SJCRH30 (cell line): ENCODE measurements around the gene PYGO1. TPM values are rescaled to one million over a fixed set of nuclear protein-coding genes. Genes with fewer than 3 reads are reported as not detected.
A peak's percentile ranks its signal among the peaks of the same experiment; 100 is the strongest.

Source experiments
- DNase-seq, 2 experiments: peaks; one replicate each; pipeline ENCODE4 v3.0.0-alpha.2; 2015 to 2020
- H3K27ac ChIP-seq: fragments of 250-450 bp; sonication (Bioruptor Pico); 2 replicates; pipeline ENCODE4 v1.5.1; 2020; ENCODE audit warnings: mild to moderate bottlenecking, moderate library complexity
- H3K27me3 ChIP-seq: fragments of 250-450 bp; sonication (Bioruptor Pico); 2 replicates; pipeline ENCODE4 v1.5.1; 2020; ENCODE audit warnings: mild to moderate bottlenecking, moderate library complexity
- H3K36me3 ChIP-seq: fragments of 250-450 bp; sonication (Bioruptor Pico); 2 replicates; pipeline ENCODE4 v1.5.1; 2020; ENCODE audit warnings: mild to moderate bottlenecking, moderate library complexity
- H3K4me1 ChIP-seq: fragments of 250-450 bp; sonication (Bioruptor Pico); 2 replicates; pipeline ENCODE4 v1.5.1; 2020; ENCODE audit warnings: mild to moderate bottlenecking, moderate library complexity
- H3K4me3 ChIP-seq: fragments of 250-450 bp; sonication (Bioruptor Pico); 2 replicates; pipeline ENCODE4 v1.5.1; 2020; ENCODE audit warnings: mild to moderate bottlenecking, moderate library complexity
- H3K9me3 ChIP-seq: fragments of 250-450 bp; sonication (Bioruptor Pico); replicated peaks from 2 replicates; pipeline ENCODE4 v1.5.1; 2020; ENCODE audit warnings: mild to moderate bottlenecking, moderate library complexity
- total RNA-seq: library from RNA; depleted of rRNA; stranded (reverse); fragments of >200 nt; shearing (Covaris generic); gene quantifications from 2 replicates; pipeline ENCODE4 v1.2.3, GENCODE V29; 2014

The PYGO1 gene
- total RNA-seq, 1 experiment from 2014 or later, result 24.3 TPM

DNA sequence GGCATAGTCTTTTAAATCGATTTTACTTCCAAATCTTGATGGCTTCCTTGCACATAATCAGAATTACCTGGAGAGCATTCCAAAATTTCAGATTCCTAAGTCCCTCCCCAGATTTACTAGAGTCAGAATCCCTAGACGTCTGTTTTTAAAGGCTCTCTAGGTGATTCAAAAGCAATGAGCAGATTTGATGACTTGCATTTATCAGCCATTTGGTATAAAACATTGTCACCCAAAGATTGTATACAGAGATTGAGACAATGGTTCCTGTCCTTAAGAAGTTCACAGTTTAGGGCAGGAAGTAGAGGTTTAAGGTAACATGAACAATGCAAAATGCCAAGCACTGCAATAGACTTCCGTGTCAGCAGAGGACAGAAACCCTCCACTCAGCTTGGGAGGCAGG lies 2.6 kb upstream of the PYGO1 start:
- Histone ChIP-seq H3K36me3 (0 out of 2 replicates have a peak, but pooled peaks cover 2% of the 10 kb centered on the region), H3K27me3 (no peaks in the 10 kb centered on the region), H3K4me1 (no peaks in the 10 kb centered on the region), H3K27ac (no peak overlapping the region), H3K4me3 (no peak overlapping the region), H3K9me3 (no peaks in the 10 kb centered on the region)
- DNase-seq, result no peak

DNA sequence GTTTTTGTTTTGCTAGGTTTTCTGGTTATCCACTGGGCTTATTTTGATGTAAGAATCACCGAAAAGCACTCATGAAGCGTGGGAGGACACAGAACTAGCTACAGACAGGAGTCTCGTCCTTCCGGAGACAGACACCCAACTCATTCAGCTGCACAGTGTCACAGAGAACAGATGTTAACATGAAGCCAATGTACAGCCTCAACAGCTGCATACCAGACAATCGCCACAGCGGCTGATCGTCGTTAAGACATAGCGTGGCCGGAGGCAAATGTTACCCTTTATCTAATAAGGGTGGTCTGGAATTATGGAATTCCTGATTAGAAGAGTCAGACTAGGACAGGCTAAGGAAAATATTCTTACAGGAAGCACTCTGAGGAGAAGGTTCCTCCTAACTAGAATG lies 1.1 kb upstream of the PYGO1 start:
- H3K9me3 ChIP-seq, result no peaks in the 10 kb centered on the region
- no peaks in the 10 kb centered on the region for H3K27me3 ChIP-seq
- H3K4me3 ChIP-seq, result peak overlapping the region; percentile 86
- H3K4me1 ChIP-seq, result no peaks in the 10 kb centered on the region
- H3K36me3 ChIP-seq, result 0 out of 2 replicates have a peak, but pooled peaks cover 2% of the 10 kb centered on the region
- DNase-seq, result peak; percentile 78 to 86
- H3K27ac ChIP-seq, result peak overlapping the region; percentile 92

DNA sequence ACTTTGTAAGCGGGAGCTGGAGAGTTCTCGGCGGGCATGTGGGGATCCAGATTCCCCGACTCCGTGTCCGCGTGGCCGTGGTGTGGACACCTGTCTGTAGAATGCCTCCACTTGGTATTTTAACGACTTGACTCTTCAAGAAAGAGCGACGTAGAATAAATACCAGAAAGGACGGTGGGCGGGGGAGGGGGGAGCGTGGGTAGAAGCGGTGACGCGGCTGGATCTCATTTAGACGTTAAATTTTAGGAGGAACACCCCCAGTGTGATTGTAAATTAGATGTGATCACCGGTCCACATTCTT lies 620 bp upstream of the PYGO1 start:
- Histone ChIP-seq H3K36me3 (0 out of 2 replicates have a peak, but pooled peaks cover 2% of the 10 kb centered on the region), H3K27ac (peak overlapping the region; percentile 92), H3K9me3 (no peaks in the 10 kb centered on the region), H3K27me3 (no peaks in the 10 kb centered on the region), H3K4me3 (peak overlapping the region; percentile 86), H3K4me1 (no peaks in the 10 kb centered on the region)
- DNase-seq, result no peak

DNA sequence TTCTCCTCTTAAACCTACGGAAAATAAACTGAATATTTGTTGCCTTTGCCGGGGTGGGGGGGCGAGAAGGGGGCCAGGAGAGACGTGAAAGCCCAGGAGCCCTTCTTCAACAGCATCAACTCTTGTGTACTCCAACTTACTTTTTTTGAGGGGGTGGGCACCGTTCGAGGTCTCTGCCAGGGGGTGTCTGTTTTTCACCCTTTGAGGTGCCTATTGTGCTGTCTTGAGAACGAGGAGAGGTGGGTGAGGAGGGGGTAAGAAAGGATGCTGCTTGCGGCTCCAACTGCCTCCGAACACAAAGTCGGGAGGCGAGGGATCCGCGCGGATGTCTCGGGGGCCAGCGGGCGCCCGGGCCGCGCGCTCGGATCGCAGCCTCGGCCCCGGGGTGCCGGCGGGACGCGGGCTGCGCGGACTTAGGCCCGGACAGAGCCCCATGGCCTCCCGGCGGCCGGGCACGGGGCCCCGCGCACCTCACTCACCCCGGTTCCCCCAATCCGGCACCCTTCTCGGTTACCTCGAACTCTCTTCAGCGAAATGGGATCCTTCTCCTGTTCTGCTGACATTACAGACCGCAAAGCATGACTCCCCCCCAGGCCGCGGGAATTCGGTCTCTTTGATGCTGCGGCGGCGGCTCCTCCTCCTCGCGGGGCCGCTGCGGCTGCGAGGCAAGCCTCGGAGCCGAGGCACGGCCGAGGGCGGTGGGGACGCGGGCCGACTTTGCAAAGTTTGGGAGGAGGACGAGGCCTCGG lies 650 bp downstream of the PYGO1 start:
- Histone ChIP-seq H3K27ac (peak overlapping the region; percentile 72), H3K36me3 (peaks cover 2% of the 10 kb centered on the region; the same call in 1 of the 2 replicates), H3K4me1 (no peaks in the 10 kb centered on the region), H3K4me3 (peak overlapping the region; percentile 86), H3K9me3 (no peaks in the 10 kb centered on the region), H3K27me3 (no peaks in the 10 kb centered on the region)
- peak; percentile 70 to 71 for DNase-seq

DNA sequence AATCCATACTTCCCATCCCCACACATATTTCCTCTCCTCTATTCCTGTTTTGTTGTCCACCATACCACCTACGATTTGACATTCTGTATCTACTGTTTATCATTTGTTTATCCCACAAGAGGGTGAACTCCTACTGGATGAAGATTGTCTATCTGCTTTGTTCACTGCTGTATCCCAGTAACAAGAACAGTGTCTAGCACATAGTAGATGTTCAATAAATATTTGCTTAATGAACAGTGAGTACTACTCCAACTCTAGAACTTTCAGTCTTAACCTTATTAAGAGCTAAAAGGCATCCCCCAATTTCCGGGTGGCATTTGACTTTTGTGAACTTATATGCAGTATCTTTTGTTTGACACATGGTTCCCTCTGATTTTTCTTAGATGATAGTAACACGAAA lies 1.3 kb downstream of the PYGO1 start:
- Histone ChIP-seq H3K27ac (no peak overlapping the region), H3K4me3 (peak overlapping the region; percentile 86), H3K36me3 (peaks cover 2% of the 10 kb centered on the region; the same call in 1 of the 2 replicates), H3K9me3 (no peaks in the 10 kb centered on the region), H3K4me1 (no peaks in the 10 kb centered on the region), H3K27me3 (no peaks in the 10 kb centered on the region)
- DNase-seq, result peak in 1 of 2 experiments; percentile 16

DNA sequence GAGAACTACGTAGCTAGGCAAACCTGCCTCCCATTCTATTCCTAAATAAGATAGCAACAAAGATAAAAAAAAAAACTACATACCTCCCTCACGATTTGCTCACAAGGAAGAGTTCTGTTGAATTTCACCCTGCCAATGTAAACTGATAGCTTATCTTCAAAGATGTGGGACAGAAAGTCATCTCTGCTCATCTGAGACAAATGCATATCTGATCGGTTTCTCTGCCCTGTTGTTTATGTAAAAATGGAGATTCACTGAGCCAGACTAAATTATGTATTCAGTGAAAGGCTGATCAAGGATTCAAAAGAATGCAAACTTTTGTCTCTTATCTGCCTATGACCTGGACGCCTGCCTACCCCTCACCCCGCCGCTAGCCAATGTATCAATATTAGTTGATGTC lies 11.2 kb downstream of the PYGO1 start:
- H3K4me3 ChIP-seq, result no peak overlapping the region
- no peaks in the 10 kb centered on the region; the same call in 1 of the 2 replicates for H3K4me1 ChIP-seq
- no peak for DNase-seq
- H3K27ac ChIP-seq, result no peak overlapping the region
- H3K9me3 ChIP-seq, result no peaks in the 10 kb centered on the region
- peaks cover 9% of the 10 kb centered on the region for H3K36me3 ChIP-seq
- no peaks in the 10 kb centered on the region for H3K27me3 ChIP-seq

DNA sequence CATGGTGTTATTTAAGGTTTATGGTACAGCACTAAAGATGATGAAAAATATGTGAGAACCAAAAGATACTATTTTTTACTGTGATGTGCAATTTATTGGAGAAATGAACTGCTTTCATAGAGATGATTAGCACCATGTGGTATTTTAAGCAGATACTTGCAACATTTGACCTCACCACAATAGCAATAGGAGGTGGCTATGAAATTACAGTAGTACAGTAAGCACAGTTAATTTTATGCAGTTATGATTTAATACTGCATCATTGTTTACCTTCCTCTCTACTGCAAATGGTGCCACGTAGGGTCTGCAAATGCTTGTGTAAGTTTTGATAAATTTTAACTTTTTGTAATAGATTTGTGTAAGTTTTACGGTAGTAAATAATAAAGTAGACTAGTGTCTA lies 14.0 kb downstream of the PYGO1 start:
- Histone ChIP-seq H3K9me3 (0 out of 2 replicates have a peak, but pooled peaks cover 3% of the 10 kb centered on the region), H3K36me3 (peaks cover 4% of the 10 kb centered on the region; the same call in 1 of the 2 replicates), H3K4me1 (no peaks in the 10 kb centered on the region; the same call in 1 of the 2 replicates), H3K27me3 (no peaks in the 10 kb centered on the region), H3K4me3 (no peak overlapping the region), H3K27ac (no peak overlapping the region)
- no peak for DNase-seq

DNA sequence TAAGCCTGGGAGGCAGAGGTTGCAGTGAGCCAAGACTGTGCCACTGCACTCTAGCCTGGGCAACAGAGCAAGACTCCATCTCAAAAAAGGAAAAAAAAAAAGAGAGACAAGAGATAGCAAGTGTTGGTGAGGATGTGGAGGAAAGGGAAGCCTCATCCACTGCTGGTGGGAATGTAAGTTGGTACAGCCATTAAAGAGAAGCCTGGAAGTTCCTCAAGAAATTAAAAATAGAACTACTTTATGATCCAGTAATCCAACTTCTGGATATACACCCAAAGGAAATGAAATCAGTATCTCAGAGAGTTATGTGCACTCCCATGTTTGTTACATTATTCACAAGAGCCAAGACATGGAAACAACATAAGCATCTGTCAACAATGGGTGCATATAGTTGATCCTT lies 14.9 kb downstream of the PYGO1 start:
- Histone ChIP-seq H3K9me3 (0 out of 2 replicates have a peak, but pooled peaks cover 3% of the 10 kb centered on the region), H3K27me3 (no peaks in the 10 kb centered on the region), H3K4me1 (no peaks in the 10 kb centered on the region), H3K4me3 (no peak overlapping the region), H3K27ac (no peak overlapping the region), H3K36me3 (peaks cover 3% of the 10 kb centered on the region; the same call in 1 of the 2 replicates)
- DNase-seq, result no peak

DNA sequence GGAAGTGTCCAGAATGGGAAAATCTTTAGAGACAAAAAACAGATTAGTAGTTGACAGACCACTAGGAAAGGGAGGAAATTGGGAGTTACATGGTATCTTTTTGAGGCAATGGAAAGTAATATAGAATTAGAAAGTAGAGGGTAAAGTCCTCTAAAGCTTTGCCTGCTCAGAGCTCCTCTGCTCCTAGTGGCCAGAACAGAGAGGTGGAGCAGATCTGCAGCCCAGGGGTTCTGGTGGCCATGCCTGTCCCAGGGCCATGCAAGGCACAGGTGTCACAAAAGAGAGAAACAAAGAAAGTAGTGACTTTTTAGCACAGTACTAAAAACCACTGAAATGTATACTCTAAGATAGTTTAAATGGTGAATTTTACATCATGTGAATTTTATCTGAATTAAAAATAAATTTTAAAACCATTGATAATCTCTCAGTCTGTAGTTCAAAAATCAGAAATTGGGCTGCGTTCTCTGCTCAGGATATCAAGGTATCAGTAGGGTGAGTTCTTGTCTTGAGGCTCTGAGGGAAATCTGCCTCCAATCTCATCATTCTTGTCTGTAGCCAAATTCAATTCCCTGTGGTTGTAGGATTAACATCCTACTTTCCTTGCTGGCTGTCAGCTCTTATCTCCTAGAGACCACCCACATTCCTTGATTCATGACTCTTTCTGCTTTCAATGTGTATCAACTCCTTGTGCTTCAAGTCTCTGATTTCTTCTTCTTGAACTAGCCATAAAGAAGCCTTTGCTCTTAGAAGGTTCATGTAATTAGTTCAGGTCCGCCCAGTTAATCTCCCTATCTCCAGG lies 23.6 kb downstream of the PYGO1 start:
- DNase-seq, result peak in 1 of 2 experiments; percentile 48
- Histone ChIP-seq H3K27ac (no peak overlapping the region), H3K36me3 (no peaks in the 10 kb centered on the region; the same call in 1 of the 2 replicates), H3K4me3 (no peak overlapping the region), H3K9me3 (no peaks in the 10 kb centered on the region; the same call in none of the 2 replicates), H3K4me1 (peaks cover 6% of the 10 kb centered on the region), H3K27me3 (no peaks in the 10 kb centered on the region)

DNA sequence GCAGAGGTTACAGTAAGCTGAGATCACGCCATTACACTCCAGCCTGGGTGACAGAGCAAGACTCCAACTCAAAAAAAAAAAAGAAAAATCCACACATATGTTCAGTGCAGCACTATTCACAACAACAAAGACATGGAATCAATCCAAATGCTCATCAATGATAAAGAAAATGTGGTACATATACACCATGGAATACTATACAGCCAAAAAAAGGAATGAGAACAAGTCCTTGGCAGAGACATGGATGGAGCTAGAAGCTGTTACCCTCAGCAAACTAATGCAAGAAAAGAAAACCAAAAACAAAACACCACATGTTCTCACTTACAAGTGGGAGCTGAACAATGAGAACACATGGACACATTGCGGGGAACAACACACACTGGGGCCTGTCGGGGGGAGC lies 25.5 kb downstream of the PYGO1 start:
- no peak for DNase-seq
- Histone ChIP-seq H3K27ac (no peak overlapping the region), H3K4me1 (peaks cover 6% of the 10 kb centered on the region), H3K27me3 (no peaks in the 10 kb centered on the region), H3K4me3 (no peak overlapping the region), H3K36me3 (no peaks in the 10 kb centered on the region; the same call in 1 of the 2 replicates), H3K9me3 (no peaks in the 10 kb centered on the region; the same call in none of the 2 replicates)

DNA sequence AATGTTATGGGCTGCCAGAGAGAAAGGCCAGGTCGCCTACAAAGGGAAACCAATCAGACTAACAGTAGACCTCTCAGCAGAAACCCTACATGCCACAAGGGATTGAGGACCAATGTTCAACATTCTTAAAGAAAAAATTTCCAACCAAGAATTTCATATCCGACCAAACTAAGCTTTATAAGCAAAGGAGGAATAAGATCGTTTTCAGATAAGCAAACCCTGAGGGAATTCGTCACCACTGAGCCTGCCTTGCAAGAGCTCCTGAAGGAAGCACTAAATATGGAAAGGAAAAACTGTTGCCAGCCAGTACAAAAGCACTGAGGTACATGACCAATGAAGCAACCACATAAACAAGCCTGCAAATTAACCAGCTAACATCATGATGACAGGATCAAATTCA lies 33.1 kb downstream of the PYGO1 start:
- Histone ChIP-seq H3K36me3 (no peaks in the 10 kb centered on the region), H3K9me3 (peaks cover 22% of the 10 kb centered on the region), H3K27ac (no peak overlapping the region), H3K4me3 (no peak overlapping the region), H3K27me3 (no peaks in the 10 kb centered on the region), H3K4me1 (peaks cover 8% of the 10 kb centered on the region)
- peak; percentile 25 to 35 for DNase-seq

DNA sequence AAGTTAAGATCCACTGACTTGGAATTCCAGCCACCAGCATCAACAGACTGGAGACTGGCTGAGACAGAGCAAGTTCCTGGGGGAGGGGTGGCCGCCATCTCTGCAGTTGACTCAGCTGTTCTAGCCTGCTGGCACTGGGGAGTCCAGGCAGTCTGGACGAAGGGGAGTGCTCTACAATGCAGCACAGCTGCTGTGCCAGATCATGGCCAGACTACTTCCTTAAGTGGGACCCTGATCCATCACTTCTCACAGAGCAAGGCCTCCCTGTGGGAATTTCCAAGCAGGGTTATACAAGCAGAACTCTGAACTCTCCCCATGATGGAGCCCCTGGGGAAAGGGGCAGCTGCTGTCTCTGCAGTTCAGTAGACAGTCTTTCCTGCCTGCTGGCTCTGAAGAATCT lies 35.2 kb downstream of the PYGO1 start:
- H3K9me3 ChIP-seq, result peaks cover 22% of the 10 kb centered on the region
- H3K4me1 ChIP-seq, result peaks cover 8% of the 10 kb centered on the region
- H3K27ac ChIP-seq, result peak overlapping the region; percentile 96
- H3K4me3 ChIP-seq, result peak overlapping the region; percentile 50
- no peaks in the 10 kb centered on the region for H3K36me3 ChIP-seq
- peak; percentile 98 to 99 for DNase-seq
- no peaks in the 10 kb centered on the region for H3K27me3 ChIP-seq

DNA sequence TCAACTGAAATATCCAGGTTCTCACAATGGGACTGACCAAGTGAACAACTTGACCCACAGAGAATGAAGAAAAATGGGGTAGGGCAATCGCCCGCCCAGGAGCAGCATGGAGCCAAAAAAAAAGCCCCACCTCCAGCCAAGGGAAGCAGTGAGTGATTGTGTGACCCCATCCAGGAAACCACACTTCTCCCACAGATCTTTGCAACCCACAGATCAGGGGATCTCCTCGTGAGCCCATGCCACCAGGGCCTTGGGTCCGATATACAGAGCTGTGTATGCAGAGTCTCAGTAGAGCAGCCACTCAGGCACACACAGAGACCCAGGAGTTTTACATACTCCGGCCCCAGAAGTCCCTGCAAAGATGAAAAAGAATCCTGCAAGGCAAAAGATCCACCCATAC lies 35.7 kb downstream of the PYGO1 start:
- DNase-seq, result peak; percentile 74 to 78
- H3K27ac ChIP-seq, result peak overlapping the region; percentile 96

DNA sequence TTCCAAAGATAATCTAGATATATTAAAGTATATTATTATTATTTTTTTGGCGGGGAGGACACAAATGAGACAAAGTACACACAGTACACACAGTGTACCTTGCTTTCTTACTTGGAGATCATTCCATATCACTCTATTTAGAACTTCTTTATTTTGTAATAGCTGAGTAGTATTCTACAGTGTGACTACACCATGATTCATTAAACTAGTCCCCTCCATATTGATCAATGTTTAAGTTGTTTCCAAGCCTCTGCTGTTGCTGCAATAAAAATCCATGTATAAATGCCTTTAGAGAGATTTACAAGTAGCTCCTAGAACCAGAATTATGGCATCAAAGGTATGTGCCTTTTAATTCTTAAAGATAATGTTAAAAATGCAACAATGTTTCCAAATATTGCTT lies 38.8 kb downstream of the PYGO1 start:
- no peaks in the 10 kb centered on the region for H3K9me3 ChIP-seq
- no peak for DNase-seq
- H3K27ac ChIP-seq, result no peak overlapping the region
- H3K4me3 ChIP-seq, result no peak overlapping the region
- H3K36me3 ChIP-seq, result peaks cover 10% of the 10 kb centered on the region
- no peaks in the 10 kb centered on the region for H3K27me3 ChIP-seq
- peaks cover 8% of the 10 kb centered on the region for H3K4me1 ChIP-seq

More for the DNA sequence above, 35.7 kb downstream of the PYGO1 start:
- peak overlapping the region; percentile 50 for H3K4me3 ChIP-seq
- H3K27me3 ChIP-seq, result no peaks in the 10 kb centered on the region
- peaks cover 22% of the 10 kb centered on the region for H3K9me3 ChIP-seq
- peaks cover 3% of the 10 kb centered on the region for H3K36me3 ChIP-seq
- H3K4me1 ChIP-seq, result peaks cover 8% of the 10 kb centered on the region

DNA sequence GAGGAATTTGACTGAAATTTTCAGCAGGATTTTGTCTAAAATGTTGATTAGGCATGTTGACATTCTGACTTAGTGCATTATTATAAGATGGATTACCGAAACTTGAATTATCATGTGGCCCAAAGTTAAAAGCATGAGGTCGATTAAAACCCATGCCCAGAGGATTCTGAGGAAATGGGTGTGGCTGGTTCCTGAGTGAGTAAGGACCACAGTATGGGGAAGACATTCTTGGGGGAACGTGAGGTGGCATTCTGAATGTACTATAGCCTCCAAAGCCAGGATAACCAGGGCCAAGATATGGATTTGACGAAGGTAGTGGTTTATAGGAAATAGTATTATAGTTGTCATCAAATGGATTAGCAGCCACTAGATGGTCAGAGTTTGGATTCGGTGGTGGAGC lies 41.4 kb downstream of the PYGO1 start:
- Histone ChIP-seq H3K9me3 (no peaks in the 10 kb centered on the region), H3K36me3 (peaks cover 10% of the 10 kb centered on the region), H3K4me3 (no peak overlapping the region), H3K27me3 (no peaks in the 10 kb centered on the region), H3K27ac (no peak overlapping the region), H3K4me1 (no peaks in the 10 kb centered on the region)
- no peak for DNase-seq
